Measurements from ENCODE around the gene CACNG6. TPM values are rescaled to one million over a fixed set of nuclear protein-coding genes. Genes with fewer than 3 reads are reported as not detected.

Gene CACNG6
- total and polyA plus RNA-seq, 2 donors (not counting 3 experiments of a cell fraction or from before 2014, with no cell fraction given): 5.0 to 5.4 TPM

GRCh38 chr19:53960187-53960586, 31.2 kb upstream of the CACNG6 start:
- no peaks in the 10 kb centered on the region for H3K36me3 ChIP-seq (ENCODE audit: control insufficient read depth in 2 of 2, extremely low read depth in 1 of 2, insufficient read depth in 2 of 2, low read length in 2 of 2)
- H3K27ac ChIP-seq (ENCODE audit: insufficient read depth, low read depth, low read length): no peak overlapping the region
- dilution Hi-C loops (cut with MboI; ENCODE audit: extremely low pct_ligation_motif_present, low sequenced_read_pairs) (no loop called here), intact Hi-C loops (cut with micrococcal nuclease) (no loop called here)
- no TSS peak for BruUV-seq (replicated peaks)
- no peak overlapping the region for H3K9ac ChIP-seq (replicated peaks; ENCODE audit: extremely low read depth, insufficient read depth, low read length)
- no peak overlapping the region for H2AFZ ChIP-seq (ENCODE audit: low read depth, low read length)
- ChIA-PET POLR2A (no interaction called here), CTCF (no interaction called here)
- no peak for DNase-seq (ENCODE audit: low read depth, low spot score)
- H3K4me3 ChIP-seq (replicated peaks in 1 of 3; ENCODE audit: insufficient read depth in 1 of 3, low read depth in 1 of 3, low read length in 3 of 3): no peak overlapping the region
- FAIRE-seq: no peak
- H3K4me1 ChIP-seq (ENCODE audit: control insufficient read depth, extremely low read depth, insufficient read depth, low read length): peaks cover 5% of the 10 kb centered on the region
- no peaks in the 10 kb centered on the region for H4K20me1 ChIP-seq (replicated peaks; ENCODE audit: control insufficient read depth, extremely low read depth, insufficient read depth, low read length)
- H3K9me1 ChIP-seq (replicated peaks; ENCODE audit: control insufficient read depth, extremely low read depth, insufficient read depth, low read length): no peaks in the 10 kb centered on the region
- H3K9me3 ChIP-seq (replicated peaks; ENCODE audit: control insufficient read depth, insufficient read depth, low read length): no peaks in the 10 kb centered on the region
- TF ChIP-seq POLR2A (IDR thresholded peaks at IDR 0.05; ENCODE audit: low read depth, low read length): no peak
- TF ChIP-seq EZH2 (IDR thresholded peaks at IDR 0.05; ENCODE audit: borderline replicate concordance, low read depth, low read length, severe bottlenecking): peak; percentile 11
- TF ChIP-seq CTCF (IDR thresholded peaks at IDR 0.05; ENCODE audit: extremely low read depth in 1 of 2, insufficient read depth in 1 of 2, low read depth in 1 of 2, low read length in 2 of 2): no peak
- no peak for TF ChIP-seq JUN (IDR thresholded peaks at IDR 0.05; ENCODE audit: borderline replicate concordance, insufficient read depth, insufficient read length, low read depth)
- H3K4me2 ChIP-seq (ENCODE audit: insufficient read depth, low read length): no peak overlapping the region
- peaks cover 55 to 65% of the 10 kb centered on the region in 2 experiments for H3K27me3 ChIP-seq (ENCODE audit: control insufficient read depth in 2 of 2, insufficient read depth in 2 of 2, low read length in 2 of 2)
- no peaks in the 10 kb centered on the region for H3K79me2 ChIP-seq (ENCODE audit: control insufficient read depth, insufficient read depth, low read length)

- Histone ChIP-seq H3K27me3 (ENCODE audit: control insufficient read depth in 2 of 2, insufficient read depth in 2 of 2, low read length in 2 of 2) (peaks cover 55 to 65% of the 10 kb centered on the region in 2 experiments), H4K20me1 (replicated peaks; ENCODE audit: control insufficient read depth, extremely low read depth, insufficient read depth, low read length) (no peaks in the 10 kb centered on the region), H3K9me3 (replicated peaks; ENCODE audit: control insufficient read depth, insufficient read depth, low read length) (no peaks in the 10 kb centered on the region), H3K36me3 (ENCODE audit: control insufficient read depth in 2 of 2, extremely low read depth in 1 of 2, insufficient read depth in 2 of 2, low read length in 2 of 2) (no peaks in the 10 kb centered on the region), H3K4me1 (ENCODE audit: control insufficient read depth, extremely low read depth, insufficient read depth, low read length) (peaks cover 5% of the 10 kb centered on the region), H3K4me2 (ENCODE audit: insufficient read depth, low read length) (peak overlapping the region; percentile 16), H3K4me3 (replicated peaks in 1 of 3; ENCODE audit: insufficient read depth in 1 of 3, low read depth in 1 of 3, low read length in 3 of 3) (no peak overlapping the region), H3K9ac (replicated peaks; ENCODE audit: extremely low read depth, insufficient read depth, low read length) (no peak overlapping the region), H3K27ac (ENCODE audit: insufficient read depth, low read depth, low read length) (no peak overlapping the region), H3K79me2 (ENCODE audit: control insufficient read depth, insufficient read depth, low read length) (no peaks in the 10 kb centered on the region), H3K9me1 (replicated peaks; ENCODE audit: control insufficient read depth, extremely low read depth, insufficient read depth, low read length) (no peaks in the 10 kb centered on the region), H2AFZ (ENCODE audit: low read depth, low read length) (no peak overlapping the region)
- no TSS peak for BruUV-seq (replicated peaks)
- no peak for FAIRE-seq
- no peak for DNase-seq (ENCODE audit: low read depth, low spot score)
- intact Hi-C loops (cut with micrococcal nuclease): no loop called here
- TF ChIP-seq POLR2AphosphoS5 (IDR thresholded peaks at IDR 0.05; ENCODE audit: insufficient read depth, low read depth, low read length) (no peak), JUN (IDR thresholded peaks at IDR 0.05; ENCODE audit: borderline replicate concordance, insufficient read depth, insufficient read length, low read depth) (no peak), POLR2A (IDR thresholded peaks at IDR 0.05; ENCODE audit: low read depth, low read length) (no peak)
- dilution Hi-C loops (cut with MboI; ENCODE audit: extremely low pct_ligation_motif_present, low sequenced_read_pairs): no loop called here
- ChIA-PET CTCF (interaction anchor here (1.7 kb wide), 1 partner anchor 69 kb away, joined by 5 read pairs; no protein-coding TSS in a partner anchor), POLR2A (no interaction called here)
Measured at GRCh38 chr19:53960886-53961285, 30.6 kb upstream of the CACNG6 start.

All from endothelial cell of umbilical vein (primary cell).